Small intestine (tissue), 7 donors: ENCODE measurements around the gene PCDHB8. TPM values are rescaled to one million over a fixed set of nuclear protein-coding genes. Genes with fewer than 3 reads are reported as not detected.
"Not testable (repeated sequence)": the region's sequence is repeated elsewhere in the genome, so short reads cannot be mapped to it uniquely, and the experiment has no call there.

Experiments
- DNase-seq, 2 donors: peaks; one replicate each; pipeline versions ENCODE4 v3.0.0 to v3.0.0-alpha.2; 2013
- FAIRE-seq: peaks from 2 replicates; lab custom pipeline; 2012; peaks lifted over from hg19 to GRCh38; lab: Jason Lieb, UNC
- H3K27ac ChIP-seq, 3 donors: one replicate each; pipeline ENCODE4 v1.5.1; 2013; ENCODE audit warnings: low read length in 2 of 3, mild to moderate bottlenecking in 2 of 3, control low read depth in 1 of 3, inconsistent platforms in 1 of 3, low read depth in 1 of 3, moderate library complexity in 1 of 3
- H3K27me3 ChIP-seq, 3 donors: one replicate each; pipeline ENCODE4 v1.6.1; 2013; ENCODE audit warnings: low read length in 3 of 3, inconsistent platforms in 1 of 3; ENCODE audit not compliant: control insufficient read depth in 3 of 3, insufficient read depth in 3 of 3
- H3K36me3 ChIP-seq, 3 donors: one replicate each; pipeline ENCODE4 v1.6.1; 2013; ENCODE audit warnings: low read length in 3 of 3, inconsistent platforms in 1 of 3, low read depth in 1 of 3, mild to moderate bottlenecking in 1 of 3, moderate library complexity in 1 of 3; ENCODE audit not compliant: control insufficient read depth in 3 of 3, insufficient read depth in 2 of 3
- H3K4me1 ChIP-seq, 3 donors: one replicate each; pipeline ENCODE4 v1.6.1; 2013; ENCODE audit warnings: low read length in 2 of 3, inconsistent platforms in 1 of 3, low read depth in 1 of 3, mild to moderate bottlenecking in 1 of 3, moderate library complexity in 1 of 3; ENCODE audit not compliant: control insufficient read depth in 3 of 3, insufficient read depth in 2 of 3
- H3K4me3 ChIP-seq, 3 donors: one replicate each; pipeline ENCODE4 v1.5.1; 2013; ENCODE audit warnings: low read length in 3 of 3, control low read depth in 1 of 3, inconsistent platforms in 1 of 3, low read depth in 1 of 3, mild to moderate bottlenecking in 1 of 3, moderate library complexity in 1 of 3
- H3K9me3 ChIP-seq, 2 donors: one replicate each; pipeline ENCODE4 v1.6.1; 2013; ENCODE audit warnings: low read depth in 1 of 2, low read length in 1 of 2; ENCODE audit not compliant: control insufficient read depth in 2 of 2, insufficient read depth in 1 of 2
- WGBS, 3 donors: extraction: QIAGEN DNeasy Blood & Tissue Kit; methylation state at CpG; one replicate each; pipeline ENCODE4 v1.1.7; 2013; 5-methylcytosine and 5-hydroxymethylcytosine counted together
- polyA plus RNA-seq, 4 donors: library from polyadenylated mRNA; stranded (reverse) in 3 of 4; unstranded in 1 of 4; fragments of 200-250 nt in 3 of 4; fragments of 120-200 nt in 1 of 4; gene quantifications; one replicate each; pipeline versions ENCODE4 v1.2.1 to v1.2.3, GENCODE V29; 2013
- donor health status: healthy with polysubstance abuse.
- donor health status: control.
- donor health status: control.
- donor health status: Bipolar disorder and iron deficiency.
- donor health status: healthy.

The PCDHB8 gene
- polyA plus RNA-seq, 4 donors, result 0.18 to 0.49 TPM; not detected in 2

DNA sequence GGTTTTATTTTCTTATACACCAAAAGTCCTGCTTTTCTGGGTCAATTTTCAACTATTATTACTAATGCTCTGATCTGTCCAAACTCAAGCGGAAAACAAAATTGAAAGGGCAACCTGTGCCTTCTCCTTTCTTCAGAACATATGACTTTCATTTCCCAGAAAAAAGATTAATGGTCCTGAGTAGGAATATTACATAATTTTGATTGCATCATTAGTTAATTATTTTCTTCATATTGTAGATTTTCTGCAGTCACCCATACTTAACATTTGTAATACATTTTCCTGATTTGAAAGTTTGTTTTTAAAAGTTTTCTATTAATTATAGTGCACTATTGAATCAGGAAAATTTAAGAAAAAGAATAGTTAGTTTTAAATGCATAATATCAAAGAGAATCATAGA is 1.7 kb upstream of the PCDHB8 start:
- DNase-seq (no peak), FAIRE-seq (peak; percentile 96)
- 65 to 72% (median 68%) methylated on average over 1 of the region's 1 CpG for WGBS, 3 donors
- H3K4me3 ChIP-seq, result no peak overlapping the region
- no peaks in the 10 kb centered on the region for H3K36me3 ChIP-seq
- H3K27me3 ChIP-seq, result no peaks in the 10 kb centered on the region
- peaks cover 0 to 32% of the 10 kb centered on the region in 2 donors for H3K9me3 ChIP-seq
- no peaks in the 10 kb centered on the region for H3K4me1 ChIP-seq
- no peak overlapping the region for H3K27ac ChIP-seq

DNA sequence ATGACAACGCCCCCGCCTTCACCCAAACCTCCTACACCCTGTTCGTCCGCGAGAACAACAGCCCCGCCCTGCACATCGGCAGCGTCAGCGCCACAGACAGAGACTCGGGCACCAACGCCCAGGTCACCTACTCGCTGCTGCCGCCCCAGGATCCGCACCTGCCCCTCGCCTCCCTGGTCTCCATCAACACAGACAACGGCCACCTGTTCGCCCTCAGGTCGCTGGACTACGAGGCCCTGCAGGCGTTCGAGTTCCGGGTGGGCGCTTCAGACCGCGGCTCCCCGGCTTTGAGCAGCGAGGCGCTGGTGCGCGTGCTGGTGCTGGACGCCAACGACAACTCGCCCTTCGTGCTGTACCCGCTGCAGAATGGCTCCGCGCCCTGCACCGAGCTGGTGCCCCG is 1.8 kb downstream of the PCDHB8 start:
- H3K4me1 ChIP-seq, H3K4me3 ChIP-seq, H3K36me3 ChIP-seq, DNase-seq, H3K27me3 ChIP-seq, FAIRE-seq, H3K27ac ChIP-seq: not testable (repeated sequence)
- WGBS, 3 donors, result 49 to 64% (median 57%) methylated on average over 27 to 35 of the region's 39 CpGs
- H3K9me3 ChIP-seq, result peaks cover 0 to 37% of the 10 kb centered on the region in 2 donors

DNA sequence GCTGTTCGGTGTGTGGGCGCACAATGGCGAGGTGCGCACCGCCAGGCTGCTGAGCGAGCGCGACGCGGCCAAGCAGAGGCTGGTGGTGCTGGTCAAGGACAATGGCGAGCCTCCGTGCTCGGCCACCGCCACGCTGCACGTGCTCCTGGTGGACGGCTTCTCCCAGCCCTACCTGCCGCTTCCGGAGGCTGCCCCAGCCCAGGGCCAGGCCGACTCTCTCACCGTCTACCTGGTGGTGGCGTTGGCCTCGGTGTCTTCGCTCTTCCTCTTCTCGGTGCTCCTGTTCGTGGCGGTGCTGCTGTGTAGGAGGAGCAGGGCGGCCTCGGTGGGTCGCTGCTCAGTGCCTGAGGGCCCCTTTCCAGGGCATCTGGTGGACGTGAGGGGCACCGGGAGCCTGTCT is 2.3 kb downstream of the PCDHB8 start:
- not testable (repeated sequence) for H3K36me3 ChIP-seq, FAIRE-seq, DNase-seq, H3K4me3 ChIP-seq, H3K4me1 ChIP-seq, H3K27ac ChIP-seq, H3K27me3 ChIP-seq
- WGBS, 3 donors, result 37 to 45% (median 42%) methylated on average over 11 to 27 of the region's 32 CpGs
- peaks cover 0 to 34% of the 10 kb centered on the region in 2 donors for H3K9me3 ChIP-seq

DNA sequence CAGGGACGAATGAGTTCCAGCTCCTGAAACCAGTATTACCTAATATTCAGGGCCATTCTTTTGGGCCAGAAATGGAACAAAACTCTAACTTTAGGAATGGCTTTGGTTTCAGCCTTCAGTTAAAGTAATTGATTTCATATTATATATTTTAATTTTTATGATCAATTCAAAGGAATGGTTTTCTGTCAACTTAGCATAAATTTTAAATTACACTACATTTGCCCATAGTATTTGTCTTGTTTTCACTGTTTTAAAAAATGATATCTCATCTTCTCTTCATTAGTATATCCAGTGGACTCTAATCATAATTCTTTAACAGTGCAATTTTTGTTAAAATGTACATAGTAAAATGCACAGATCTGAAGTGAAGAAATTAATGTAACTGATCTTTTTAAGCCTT is 2.7 kb downstream of the PCDHB8 start:
- no peaks in the 10 kb centered on the region for H3K4me1 ChIP-seq
- WGBS, 3 donors, result 52 to 71% (median 59%) methylated on average over 1 of the region's 1 CpG
- no peak for FAIRE-seq

DNA sequence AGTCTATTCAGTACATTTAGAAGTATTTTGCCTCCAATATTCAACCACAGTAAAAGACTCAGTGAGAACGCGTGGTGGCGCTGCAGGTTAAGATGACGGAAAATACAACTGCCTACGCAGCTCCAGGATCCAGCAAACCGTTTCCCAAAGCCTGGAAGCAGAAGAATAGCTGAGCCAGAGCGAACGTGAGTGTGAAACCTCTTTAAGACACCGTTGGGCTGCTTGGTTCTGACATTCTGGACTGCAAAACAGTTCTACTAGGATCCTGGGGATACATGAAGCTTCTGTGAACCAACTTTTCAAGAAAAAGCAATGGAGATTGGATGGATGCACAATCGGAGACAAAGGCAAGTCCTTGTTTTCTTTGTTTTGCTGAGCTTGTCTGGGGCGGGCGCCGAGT is 4.7 kb downstream of the PCDHB8 start, which contains the start of gene PCDHB16:
Gene PCDHB16, plus strand, starts transcription at position 140 of the 400 bp plus-strand sequence. Its CDS starts 173 bp downstream, at position 313.
- H3K9me3 ChIP-seq, result peaks cover 0 to 40% of the 10 kb centered on the region in 2 donors
- no peak for DNase-seq
- peaks cover 0 to 2% (median 0%) of the 10 kb centered on the region in 3 donors for H3K27me3 ChIP-seq
- WGBS, 3 donors, result 15 to 31% (median 30%) methylated on average over 13 of the region's 13 CpGs
- H3K4me3 ChIP-seq, result peak within 1 kb of the TSS in 1 of 3 donors; percentile 5
- H3K36me3 ChIP-seq, result no peaks in the 10 kb centered on the region
- H3K27ac ChIP-seq, result no peak within 1 kb of the TSS
- no peak for FAIRE-seq
- no peaks in the 10 kb centered on the region for H3K4me1 ChIP-seq

More for the DNA sequence above, 2.7 kb downstream of the PCDHB8 start:
- Histone ChIP-seq H3K36me3 (no peaks in the 10 kb centered on the region), H3K27me3 (peaks cover 0 to 2% (median 0%) of the 10 kb centered on the region in 3 donors), H3K9me3 (peaks cover 0 to 34% of the 10 kb centered on the region in 2 donors), H3K4me3 (no peak overlapping the region), H3K27ac (no peak overlapping the region)
- DNase-seq, result no peak

DNA sequence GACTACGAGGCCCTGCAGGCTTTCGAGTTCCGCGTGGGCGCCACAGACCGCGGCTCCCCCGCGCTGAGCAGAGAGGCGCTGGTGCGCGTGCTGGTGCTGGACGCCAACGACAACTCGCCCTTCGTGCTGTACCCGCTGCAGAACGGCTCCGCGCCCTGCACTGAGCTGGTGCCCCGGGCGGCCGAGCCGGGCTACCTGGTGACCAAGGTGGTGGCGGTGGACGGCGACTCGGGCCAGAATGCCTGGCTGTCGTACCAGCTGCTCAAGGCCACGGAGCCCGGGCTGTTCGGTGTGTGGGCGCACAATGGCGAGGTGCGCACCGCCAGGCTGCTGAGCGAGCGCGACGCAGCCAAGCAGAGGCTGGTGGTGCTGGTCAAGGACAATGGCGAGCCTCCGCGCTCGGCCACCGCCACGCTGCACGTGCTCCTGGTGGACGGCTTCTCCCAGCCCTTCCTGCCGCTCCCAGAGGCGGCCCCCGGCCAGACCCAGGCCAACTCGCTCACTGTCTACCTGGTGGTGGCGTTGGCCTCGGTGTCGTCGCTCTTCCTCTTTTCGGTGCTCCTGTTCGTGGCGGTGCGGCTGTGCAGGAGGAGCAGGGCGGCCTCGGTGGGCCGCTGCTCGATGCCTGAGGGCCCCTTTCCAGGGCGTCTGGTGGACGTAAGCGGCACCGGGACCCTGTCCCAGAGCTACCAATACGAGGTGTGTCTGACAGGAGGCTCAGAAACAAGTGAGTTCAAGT is 6.7 kb downstream of the PCDHB8 start:
- not testable (repeated sequence) for H3K4me3 ChIP-seq, H3K27ac ChIP-seq, FAIRE-seq, DNase-seq, H3K4me1 ChIP-seq, H3K36me3 ChIP-seq, H3K27me3 ChIP-seq
- H3K9me3 ChIP-seq, result peaks cover 0 to 38% of the 10 kb centered on the region in 2 donors
- 42 to 55% (median 55%) methylated on average over 24 to 58 of the region's 69 CpGs for WGBS, 3 donors

DNA sequence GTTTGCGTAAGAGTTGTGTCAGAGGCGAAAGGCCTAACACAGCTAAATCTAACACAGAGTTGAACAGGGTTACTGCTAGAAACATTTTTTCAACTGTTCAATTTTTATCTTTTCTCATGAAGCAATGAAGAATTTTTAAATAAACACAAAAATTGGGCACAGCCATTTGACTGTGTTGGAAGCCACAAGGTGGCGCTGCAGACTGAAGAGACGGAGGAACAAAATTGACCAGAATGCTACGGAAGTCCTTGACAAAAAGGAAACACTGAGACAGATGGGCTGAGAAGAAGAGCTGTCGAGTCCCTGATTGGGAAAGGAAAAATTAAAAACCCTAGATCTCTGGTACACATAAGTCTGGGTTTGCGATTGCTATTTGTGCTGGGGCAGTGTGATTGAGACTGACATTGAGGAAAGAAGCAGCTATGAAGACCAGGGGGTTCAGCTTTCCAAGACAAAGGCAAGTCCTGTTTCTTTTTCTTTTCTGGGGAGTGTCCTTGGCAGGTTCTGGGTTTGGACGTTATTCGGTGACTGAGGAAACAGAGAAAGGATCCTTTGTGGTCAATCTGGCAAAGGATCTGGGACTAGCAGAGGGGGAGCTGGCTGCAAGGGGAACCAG is 9.4 kb downstream of the PCDHB8 start, which contains the start of gene PCDHB9:
Gene PCDHB9, plus strand, starts transcription at position 265 of the 616 bp plus-strand sequence. Its CDS starts 158 bp downstream, at position 423.
- H3K4me1 ChIP-seq, result no peaks in the 10 kb centered on the region
- peaks cover 0 to 2% (median 0%) of the 10 kb centered on the region in 3 donors for H3K27me3 ChIP-seq
- H3K27ac ChIP-seq, result no peak within 1 kb of the TSS
- no peak within 1 kb of the TSS for H3K4me3 ChIP-seq
- peaks cover 1 to 33% of the 10 kb centered on the region in 2 donors for H3K9me3 ChIP-seq
- WGBS, 3 donors, result 19 to 37% (median 29%) methylated on average over 8 to 9 of the region's 9 CpGs
- H3K36me3 ChIP-seq, result no peaks in the 10 kb centered on the region
- FAIRE-seq, result no peak
- DNase-seq, result peak in 1 of 2 donors; percentile 0

DNA sequence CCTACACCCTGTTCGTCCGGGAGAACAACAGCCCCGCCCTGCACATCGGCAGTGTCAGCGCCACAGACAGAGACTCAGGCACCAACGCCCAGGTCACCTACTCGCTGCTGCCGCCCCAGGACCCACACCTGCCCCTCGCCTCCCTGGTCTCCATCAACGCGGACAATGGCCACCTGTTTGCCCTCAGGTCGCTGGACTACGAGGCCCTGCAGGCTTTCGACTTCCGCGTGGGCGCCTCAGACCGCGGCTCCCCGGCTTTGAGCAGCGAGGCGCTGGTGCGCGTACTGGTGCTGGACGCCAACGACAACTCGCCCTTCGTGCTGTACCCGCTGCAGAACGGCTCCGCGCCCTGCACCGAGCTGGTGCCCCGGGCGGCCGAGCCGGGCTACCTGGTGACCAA is 11.1 kb downstream of the PCDHB8 start:
- H3K9me3 ChIP-seq, result peaks cover 3 to 27% of the 10 kb centered on the region in 2 donors

More for the DNA sequence above, 11.1 kb downstream of the PCDHB8 start:
- not testable (repeated sequence) for H3K27ac ChIP-seq, H3K36me3 ChIP-seq, FAIRE-seq, H3K4me1 ChIP-seq, H3K27me3 ChIP-seq, H3K4me3 ChIP-seq, DNase-seq
- WGBS, 3 donors, result 42 to 65% (median 60%) methylated on average over 24 to 34 of the region's 37 CpGs
